Fibroblast of skin of back (primary cell): Measurements from ENCODE around the gene STK32C.
"Not testable (repeated sequence)": the region's sequence is repeated elsewhere in the genome, so short reads cannot be mapped to it uniquely, and the experiment has no call there.

ENCODE experiments used
- DNase-seq: peaks from one replicate; pipeline ENCODE4 v3.0.0-alpha.2; 2013

The STK32C gene

DNA sequence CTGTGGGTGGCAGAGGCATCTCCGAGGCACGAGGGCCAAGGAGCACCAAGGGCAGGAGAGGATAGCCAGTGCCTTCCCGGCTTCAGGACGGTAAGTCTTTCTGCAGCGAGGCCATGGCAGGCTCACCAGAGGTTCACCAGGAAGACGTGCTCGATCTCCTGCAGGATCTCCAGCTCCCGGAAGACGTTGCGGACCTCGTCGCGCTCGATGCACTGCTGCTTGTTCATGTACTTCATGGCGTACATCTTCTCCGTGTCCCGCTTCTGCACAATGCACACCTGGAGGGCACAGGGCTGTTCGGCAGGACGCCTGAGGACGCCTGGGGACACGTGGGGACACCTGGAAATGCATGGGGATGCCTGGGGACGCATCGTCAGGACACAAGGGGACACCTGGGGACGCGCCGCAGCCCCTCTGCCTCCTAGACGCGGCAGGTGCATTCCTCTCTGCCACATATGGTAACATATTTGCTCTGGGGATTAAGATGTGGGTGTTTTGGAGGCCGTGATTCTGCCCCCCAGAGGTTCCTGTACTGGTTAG is 79.8 kb downstream of the STK32C start:
- no peak for DNase-seq

DNA sequence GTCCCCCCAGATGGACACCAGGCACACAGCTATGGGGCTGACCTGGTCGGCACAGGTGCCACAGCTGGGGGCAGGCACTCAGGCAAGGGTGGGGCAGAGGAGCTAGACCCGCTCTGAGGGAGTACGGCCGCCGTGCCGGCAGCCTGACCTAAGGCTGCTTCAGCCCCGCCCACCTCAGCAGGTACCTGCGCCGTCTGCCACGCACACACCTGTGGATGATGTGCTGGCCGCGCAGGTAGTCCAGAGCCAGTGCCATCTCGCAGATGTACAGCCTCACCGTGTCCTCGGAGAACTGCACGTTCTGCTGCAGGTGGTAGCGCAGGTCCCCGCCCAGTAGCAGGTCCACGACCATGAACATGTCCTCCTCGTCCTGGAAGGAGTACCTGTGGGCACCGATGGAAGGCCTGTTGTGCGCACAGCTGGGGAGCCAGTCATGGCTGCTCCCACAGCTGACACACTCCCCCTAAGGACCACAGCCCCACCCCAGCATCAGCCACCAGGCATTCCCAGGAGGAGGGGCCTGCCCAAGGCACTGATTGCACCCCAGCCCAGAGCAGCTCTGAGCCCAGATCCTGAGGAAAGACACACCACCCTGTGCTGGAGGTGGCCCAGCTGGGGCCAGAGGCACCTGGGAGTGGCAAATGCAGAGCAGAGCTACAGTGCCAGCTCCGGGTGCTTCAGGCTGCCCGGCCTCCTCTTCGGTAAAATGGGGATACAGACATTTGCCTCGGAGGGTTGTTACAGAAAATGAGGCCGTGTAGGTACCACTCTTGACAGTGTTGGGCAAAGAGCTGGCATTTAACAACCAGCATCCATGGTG is 81.0 kb downstream of the STK32C start:
- DNase-seq: no peak

DNA sequence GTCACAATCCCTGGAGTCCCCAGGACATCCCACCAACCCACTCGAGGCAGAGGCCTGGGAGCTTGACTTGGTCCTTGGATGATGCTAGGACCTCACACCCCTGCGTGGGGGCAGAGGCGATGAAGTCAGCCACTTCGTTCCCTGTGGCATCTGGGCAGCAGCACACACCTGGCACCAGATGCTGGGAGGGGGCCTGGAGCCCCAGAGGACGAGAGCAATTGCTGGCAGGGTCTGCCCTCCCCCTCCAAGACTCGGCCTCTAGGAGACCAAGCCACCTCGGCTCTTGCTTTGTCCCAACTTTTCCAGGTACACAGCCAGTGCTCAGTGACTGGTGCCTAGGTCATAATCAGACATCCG is 81.9 kb downstream of the STK32C start:
- no peak for DNase-seq

DNA sequence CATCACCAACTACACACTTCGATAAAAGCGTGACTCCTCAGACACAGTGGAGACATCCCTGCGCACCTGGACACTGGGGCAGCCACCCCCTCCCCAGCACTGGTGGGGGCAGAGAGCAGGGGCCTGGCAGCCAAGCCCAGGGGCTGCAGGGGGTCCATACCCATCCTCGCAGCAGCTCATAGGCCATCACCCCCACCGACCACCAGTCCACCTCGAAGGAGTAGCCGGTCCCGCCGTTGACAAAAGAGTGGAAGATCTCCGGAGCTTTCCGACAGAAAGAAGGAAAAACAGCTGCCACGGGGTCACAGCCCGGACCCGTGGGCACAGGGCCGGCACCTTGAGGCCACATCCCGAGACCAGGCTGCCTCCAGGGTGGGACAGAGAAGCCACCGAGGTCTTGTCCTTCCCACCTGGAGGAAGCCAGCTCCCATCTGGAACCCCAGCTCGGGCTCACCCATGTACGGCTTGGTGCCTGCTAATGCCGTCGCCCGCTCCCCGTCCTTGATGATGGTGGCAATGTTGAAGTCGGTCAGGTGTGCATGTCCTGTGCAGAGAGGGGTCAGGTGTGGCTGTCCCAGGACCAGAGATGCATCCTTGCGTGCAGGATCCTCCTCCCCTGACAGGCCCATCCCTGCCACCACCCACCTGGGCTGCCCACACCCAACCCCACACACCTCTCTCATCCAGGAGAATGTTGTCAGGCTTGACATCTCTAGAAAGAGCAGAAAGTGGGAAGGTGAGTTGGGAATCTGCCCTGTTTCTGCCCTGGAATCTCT is 82.5 kb downstream of the STK32C start:
- no peak for DNase-seq

DNA sequence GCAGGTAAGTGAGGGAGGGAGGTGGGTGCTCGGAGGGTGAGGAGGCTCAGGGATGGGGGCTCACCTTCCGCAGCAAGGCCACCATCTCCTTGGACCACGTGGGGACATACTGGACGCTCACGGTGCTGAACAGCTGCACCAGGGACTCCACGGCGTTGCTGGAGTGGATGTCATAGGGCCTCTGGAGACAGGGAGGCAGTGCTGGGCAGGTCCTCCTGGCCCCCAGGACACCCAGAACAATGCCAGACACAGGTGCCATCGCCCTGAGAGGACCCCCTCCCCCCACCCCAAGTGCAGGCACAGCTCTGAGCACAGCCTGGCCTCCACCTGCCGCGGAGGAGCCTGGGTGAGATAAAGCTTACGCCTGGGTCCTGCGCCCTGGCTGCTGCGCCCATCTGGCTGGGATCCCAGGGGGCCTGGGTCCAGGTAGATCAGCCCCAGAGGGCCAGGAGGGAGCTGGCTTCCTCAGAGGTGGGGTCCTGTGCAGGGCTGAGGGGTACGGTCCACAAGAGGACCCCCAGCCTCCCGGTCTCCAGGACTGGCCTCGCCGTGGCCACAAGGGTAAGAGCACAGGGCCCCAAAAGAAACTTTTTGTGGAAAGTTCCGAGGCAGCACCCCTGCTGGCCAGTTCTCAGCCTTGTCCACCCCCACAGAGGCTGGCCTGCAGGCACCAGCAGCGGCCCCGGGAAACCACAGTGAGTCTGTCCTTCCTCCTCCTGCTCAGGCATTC is 83.2 kb downstream of the STK32C start:
- no peak for DNase-seq

DNA sequence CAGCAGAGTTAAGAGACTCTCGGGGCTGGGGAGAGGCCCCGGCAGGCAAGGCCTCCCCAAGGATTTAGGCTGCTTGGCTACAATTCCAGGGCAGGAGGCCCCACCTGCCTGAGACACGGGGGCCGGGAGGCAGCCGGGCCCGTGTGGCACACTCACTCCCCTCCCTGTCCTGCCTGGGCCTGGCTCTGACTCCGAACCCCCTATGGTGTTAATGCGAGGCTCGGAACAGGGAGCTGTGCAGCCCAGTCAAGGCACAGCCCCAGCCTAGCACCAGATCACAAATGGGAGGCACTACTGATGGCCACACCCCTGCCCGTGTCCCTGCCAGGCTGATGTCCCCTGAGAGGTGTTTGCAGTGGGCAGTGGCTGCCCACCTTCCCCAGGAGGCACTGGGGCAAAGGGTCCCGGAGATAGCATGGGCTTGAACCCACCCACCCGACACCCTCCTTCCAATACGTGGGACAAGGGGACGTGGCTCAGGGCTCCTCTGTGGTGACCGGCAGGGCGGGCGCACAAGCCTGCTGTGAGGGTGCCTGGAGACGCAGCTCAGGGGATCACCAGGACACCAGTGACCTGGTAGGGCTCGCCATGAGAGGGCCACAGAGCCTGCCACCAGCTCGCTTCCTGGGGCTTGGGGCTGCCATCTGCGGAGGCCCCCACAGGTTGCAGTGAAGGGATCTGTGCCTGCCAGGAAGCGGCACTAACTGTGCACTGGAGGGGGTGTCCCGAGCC is 84.0 kb downstream of the STK32C start:
- no peak for DNase-seq

DNA sequence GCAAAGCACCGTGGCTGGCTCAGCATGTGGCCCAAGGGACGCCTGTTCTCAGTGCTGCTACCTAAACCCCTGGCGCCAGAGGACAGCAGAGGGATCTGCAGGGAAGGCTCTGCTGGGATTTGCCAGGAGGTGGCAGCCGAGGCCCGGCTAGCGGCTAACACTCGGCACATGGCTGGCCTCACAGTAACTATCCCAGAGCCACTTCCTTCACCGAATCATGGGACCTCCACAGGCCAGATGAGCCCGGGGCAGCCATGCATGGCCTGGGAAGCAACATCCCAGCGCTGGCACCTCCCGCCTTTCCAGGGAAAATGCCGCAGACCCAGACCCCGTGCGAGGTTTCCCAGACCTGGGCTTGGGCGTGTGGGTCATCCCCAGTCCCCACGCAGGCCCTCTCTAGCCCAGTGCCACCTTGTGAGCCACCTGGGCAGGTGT is 84.6 kb downstream of the STK32C start:
- peak; percentile 74 for DNase-seq

DNA sequence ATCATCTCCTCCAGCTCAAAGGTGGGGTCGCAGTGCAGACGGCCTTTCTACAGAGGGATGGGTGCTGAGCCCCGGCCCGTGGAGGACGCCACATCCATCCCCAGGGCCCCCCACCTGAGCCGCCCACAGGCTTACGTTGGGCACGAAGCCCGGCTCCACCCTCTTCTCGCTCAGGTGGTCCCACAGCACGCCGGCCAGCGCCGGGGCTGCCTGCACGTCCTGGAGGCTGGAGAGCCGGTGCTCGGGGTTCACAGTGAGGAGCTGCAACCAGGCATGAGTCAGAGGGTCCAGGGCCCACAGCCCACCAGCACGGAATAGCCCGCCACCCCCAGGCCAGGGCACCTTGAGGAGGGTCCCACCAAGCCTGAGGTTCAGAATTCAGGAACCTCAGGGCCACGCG is 85.0 kb downstream of the STK32C start:
- no peak for DNase-seq

DNA sequence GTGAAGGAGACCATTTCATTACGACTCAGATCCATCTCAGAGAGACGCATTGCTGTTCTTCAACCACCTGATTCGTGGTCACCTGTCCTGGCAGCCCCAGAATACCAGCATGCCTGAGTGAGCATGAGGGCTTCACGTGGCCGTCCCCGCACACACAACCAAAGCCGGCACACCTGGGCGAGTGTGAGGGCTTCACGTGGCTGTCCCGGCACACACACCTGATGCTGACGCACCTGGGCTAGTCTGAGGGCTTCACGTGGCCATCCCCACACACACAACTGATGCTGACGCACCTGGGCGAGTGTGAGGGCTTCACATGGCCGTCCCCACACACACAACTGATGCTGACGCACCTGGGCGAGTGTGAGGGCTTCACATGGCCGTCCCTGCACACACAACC is 86.8 kb downstream of the STK32C start:
- not testable (repeated sequence) for DNase-seq

DNA sequence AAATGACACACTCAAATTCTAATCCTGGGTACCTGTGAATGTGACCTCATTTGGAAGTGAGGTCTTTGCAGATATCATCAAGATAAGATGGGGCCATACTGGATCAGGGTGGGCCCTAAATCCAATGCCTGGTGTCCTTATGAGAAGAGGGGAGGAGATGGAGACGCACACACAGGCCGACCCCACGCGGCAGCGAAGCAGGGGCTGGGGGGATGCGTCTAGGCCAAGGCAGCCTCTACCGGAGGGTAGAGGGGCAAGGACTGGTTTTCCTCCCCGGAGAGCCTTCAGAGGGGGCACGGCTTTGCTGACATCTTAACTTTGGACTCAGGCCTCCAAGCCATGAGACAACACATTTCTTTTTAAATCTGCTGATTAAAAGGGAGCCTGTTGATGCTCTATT is 87.7 kb downstream of the STK32C start:
- DNase-seq: no peak

DNA sequence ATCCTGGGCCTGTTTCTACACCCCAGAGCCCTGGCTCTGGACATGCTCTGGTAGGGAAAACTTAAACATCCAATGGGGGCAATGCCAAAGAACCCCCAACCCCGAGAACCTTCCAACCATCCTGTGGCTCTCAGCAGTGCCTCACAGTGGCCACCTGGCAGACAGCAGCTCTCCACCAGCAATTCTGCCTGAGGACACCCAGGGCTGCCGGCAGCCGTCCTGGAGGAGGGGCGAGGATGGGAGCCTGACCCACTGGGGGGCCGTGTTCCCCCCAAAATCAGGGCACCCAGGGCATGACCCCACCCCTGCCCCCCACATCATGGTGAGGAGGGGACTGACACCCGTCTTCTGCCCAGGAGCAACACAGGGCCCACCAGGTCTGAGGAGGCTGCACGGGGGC is 88.3 kb downstream of the STK32C start:
- DNase-seq: no peak

DNA sequence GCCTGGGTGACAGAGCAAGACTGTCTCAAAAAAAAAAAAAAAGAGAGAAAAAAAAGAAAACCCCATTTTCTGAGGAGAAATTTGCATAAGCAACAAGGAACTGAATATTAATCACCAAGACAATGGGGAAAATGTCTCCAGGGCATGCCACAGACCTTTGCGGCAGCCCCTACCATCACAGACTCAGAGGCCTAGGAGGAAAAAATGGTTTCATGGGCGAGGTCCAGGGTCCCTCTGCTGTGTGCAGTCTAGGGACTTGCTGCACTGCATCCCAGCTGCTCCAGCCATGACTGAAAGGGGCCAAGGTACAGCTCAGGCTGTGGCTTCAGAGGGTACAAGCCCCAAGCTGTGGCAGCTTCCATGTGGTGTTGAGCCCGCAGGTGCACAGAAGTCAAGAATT is 91.3 kb downstream of the STK32C start:
- not testable (repeated sequence) for DNase-seq

DNA sequence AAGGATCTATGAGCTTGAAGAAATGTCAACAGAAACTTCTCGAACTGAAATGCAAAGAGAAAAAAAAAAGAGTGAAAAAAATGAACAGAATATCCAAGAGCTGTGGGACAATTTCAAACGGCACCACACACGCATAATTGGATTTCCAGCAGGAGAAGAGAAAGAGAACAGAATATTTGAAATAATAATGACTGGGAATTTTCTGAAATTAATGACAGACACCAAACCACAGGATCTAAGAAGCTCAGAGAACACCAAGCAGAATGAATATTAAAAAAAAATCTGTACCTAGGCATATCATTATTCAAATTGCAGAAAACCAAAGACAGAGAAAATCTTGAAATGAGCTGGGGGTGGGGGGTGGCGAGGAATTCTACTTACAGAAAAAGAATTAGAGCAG is 93.8 kb downstream of the STK32C start:
- DNase-seq: no peak

DNA sequence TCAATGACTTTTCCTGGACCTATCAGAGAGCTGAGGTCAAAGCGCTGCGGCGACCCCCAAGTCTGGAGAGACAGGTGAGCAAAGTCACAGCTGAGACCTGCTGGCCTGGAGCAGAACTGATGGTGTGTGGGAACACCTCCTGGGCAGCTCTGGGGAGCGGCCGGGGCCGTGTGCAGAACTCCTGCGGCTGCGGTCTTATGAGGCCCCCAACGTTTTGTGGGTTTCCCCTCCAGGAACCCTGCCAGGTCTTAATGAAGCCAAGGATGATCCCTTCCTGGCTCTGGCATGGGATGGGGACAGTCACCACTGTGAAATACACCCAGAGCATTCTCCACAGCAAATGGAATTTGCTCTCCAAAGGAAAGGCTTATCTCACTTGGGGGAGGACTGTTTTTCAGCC is 94.9 kb downstream of the STK32C start:
- DNase-seq: no peak

DNA sequence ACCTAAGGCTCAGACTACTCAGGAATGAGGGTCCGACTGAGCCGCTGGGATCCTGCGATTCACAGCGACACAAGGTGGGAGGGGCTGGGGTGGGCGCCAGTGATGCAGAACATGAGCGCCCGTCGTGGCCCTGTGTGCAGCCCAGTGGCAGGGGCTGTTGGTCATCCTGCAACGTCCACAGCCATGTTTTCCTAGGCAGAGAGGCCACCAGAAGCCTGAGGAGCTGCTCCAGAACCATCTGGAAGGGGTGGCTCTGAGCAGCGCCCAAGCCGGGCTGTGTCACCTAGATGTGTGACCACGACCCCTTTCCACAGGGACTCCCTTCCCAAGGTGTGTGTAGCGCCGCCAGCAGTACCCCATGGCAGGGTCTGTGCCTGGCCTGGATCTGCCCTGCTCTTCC is 96.5 kb downstream of the STK32C start:
- DNase-seq: no peak

DNA sequence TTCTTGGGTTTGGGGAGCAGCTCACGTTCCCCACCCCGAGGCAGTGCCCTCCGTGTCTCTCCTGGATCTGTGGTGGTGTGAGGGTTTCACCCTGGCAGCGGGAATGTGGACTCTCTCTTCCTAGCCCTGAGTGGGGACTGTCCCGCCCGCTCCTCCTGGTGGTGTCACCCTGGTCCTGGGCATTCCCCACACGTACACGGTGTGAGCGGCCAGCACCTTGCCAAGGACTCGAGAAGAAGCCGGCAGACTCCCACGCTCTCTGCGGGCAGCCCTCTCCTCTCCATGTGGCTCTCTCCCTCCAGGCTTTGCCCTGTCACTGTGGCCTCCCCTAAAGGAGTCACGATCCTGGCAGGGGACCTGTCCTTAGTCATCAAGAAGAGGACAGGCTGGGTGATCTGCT is 97.0 kb downstream of the STK32C start:
- no peak for DNase-seq

DNA sequence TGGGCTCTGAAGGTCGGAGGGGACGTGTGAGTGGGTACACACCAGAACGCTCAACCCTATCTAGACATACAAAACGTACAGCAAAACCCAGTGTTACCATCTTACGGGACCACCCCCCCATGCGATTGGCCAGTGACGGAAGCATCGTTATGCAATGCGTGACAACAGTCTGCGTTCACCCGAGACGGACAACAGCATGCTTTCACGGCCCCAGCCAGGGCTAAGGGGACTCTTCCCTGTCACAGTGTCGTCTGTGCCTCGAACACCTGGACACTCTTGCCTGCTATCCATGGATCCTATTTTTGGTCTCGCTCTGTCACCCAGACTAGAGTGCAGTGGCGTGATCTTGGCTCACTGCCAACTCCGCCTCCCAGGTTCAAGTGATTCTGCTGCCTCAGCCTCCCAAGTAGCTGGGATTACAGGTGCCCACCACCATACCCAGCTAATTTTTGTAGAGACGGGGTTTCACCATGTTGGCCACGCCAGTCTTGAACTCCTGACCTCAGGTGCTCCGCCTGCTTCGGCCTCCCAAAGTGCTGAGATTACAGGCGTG is 97.7 kb downstream of the STK32C start:
- no peak for DNase-seq

DNA sequence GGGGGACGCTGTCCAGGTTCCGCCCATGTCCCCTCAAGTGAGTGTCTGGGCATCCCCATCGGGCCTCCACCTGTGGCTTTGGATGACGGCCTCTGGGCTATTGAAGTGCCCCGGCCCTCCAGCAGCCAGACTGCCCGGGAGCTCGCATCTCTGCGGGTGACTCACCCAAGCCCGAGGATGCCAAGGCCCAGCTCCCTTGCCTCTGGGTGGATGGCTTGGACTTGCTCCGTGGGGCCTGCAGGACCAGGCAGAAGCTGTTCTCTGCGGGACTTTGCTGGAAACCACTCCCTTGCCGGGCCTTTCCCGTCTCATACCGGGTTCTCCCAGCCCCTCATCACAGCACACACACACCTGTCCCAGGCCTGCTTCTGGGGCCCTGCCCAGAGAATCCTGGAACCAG is 98.6 kb downstream of the STK32C start:
- DNase-seq: peak; percentile 40

DNA sequence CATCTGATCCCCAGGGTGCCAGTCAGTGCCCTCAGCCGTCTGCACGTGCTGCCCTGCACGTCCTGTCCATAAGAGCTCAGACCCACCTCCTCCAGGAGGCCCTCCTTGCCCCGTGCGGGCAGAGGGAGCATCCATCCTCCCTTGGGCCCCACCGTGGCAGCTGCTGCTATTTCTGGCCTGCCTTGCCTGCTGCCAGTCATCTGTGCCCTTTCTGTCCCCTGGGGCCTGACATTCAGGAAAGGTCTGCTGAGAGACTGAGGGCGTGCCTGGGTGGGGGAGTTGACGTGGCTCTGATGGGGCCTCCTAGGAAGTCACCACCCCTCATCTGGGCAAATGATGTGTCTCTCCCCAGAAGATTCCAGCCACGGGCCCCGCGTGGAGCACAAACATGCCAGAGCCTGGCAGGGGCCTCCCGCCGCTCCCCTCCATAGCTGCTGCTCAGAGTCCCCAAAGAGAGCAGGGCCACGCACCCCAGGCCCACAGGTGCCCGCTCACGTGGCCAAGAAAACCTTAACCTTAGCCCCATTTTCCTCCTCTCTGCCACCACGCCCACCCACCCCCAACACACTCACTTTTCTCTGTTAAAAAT is 99.2 kb downstream of the STK32C start:
- peak; percentile 12 for DNase-seq

DNA sequence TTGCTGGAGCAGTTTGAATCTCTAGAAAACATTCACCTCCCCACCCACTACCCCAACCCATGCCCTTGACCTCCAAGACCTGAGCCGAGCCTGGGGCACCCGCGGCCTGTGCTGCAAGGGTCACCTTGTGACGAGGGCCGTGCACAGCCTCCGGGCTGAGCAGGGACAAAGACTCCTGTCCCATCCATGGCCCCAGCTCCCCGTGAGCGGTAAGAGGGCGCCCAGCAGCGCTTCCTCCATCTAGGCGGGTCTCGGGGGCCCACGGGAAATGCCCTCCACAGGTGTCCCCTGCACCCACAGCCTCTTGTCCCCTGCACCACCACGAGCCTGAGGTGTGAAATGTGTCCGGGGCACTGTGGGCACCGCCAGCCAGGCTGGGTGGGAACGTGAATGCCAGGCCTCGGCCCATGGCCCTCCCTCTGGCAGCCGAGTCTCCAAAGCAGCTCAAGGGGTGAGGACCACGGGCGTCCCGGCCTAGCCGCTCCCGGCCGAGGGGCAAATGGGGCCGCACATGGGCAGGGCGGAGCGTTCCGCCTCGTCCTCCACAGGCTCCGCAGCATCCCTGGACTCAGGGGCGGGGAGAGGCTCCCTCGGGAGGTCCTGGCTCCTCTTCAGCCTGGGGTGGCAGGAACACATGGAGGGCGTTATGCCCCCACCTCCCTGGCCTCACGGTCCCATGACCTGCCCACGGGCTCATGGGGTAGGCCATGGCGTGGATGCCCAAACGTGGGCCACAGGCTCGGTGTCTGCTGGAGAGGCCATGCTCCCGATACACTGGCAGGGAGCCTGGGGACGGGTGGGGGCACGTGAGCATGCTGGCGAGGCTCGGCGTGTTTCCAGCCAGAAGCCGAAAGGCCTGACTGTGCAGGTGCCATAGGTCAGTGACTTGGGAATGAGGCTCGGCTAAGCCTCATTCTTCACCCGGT is 100.0 kb downstream of the STK32C start:
- DNase-seq: no peak
